HCT116 (cell line): Measurements from ENCODE around the gene RPTOR. TPM values are rescaled to one million over a fixed set of nuclear protein-coding genes. Genes with fewer than 3 reads are reported as not detected.

Source experiments
- ATAC-seq: fragments of 200-7000 bp; cut with Tn5 transposase; 2 replicates; pipeline ENCODE4 v1.9.1; 2020; ENCODE audit warnings: mild to moderate bottlenecking, moderate library complexity
- BruUV-seq: library from RNA; stranded (reverse); fragments of 400-500 nt; replicated peaks from 2 replicates; lab custom pipeline; 2021; lab: Mats Ljungman, UMichigan
- CTCF ChIA-PET: fragments of 300-600 bp; sonication (Branson Sonifier 250); formaldehyde crosslinking; loops from one replicate; lab custom pipeline; 2021; ENCODE audit warnings: antibody characterized with exemption; lab: Charles Lee
- POLR2A ChIA-PET: fragments of 300-600, 350-600 bp; sonication (Branson Sonifier 250); formaldehyde crosslinking; loops from one replicate; lab custom pipeline; 2021; ENCODE audit warnings: antibody characterized with exemption; lab: Charles Lee
- RAD21 ChIA-PET, 2 experiments: fragments of 300-600 bp; sonication (Branson Sonifier 250); formaldehyde crosslinking; loops; one replicate each; lab custom pipeline; 2023; ENCODE audit warnings: low total read pairs in 2 of 2; ENCODE audit not compliant: uncharacterized antibody in 2 of 2, unreplicated experiment in 2 of 2, low non-redundant PET in 1 of 2; lab: Charles Lee
- DNase-seq: peaks from one replicate; pipeline ENCODE4 v3.0.0-alpha.2; 2010; ENCODE audit warnings: low read depth, low spot score
- H2AFZ ChIP-seq: fragments of 200-600 bp; shearing (Covaris generic), sonication (generic); 2 replicates; pipeline ENCODE4 v1.6.1; 2017; ENCODE audit warnings: low read depth, mixed run types, mixed read lengths, antibody characterized with exemption, low read length; ENCODE audit not compliant: poor library complexity, severe bottlenecking
- H3K27ac ChIP-seq: 2 replicates; pipeline ENCODE4 v1.5.1; 2012; ENCODE audit warnings: low read depth, low read length
- H3K27me3 ChIP-seq: fragments of 200-600 bp; sonication (generic); 2 replicates; pipeline ENCODE4 v1.6.1; 2016; ENCODE audit warnings: mixed run types, low read length, mixed read lengths; ENCODE audit not compliant: insufficient read depth
- H3K36me3 ChIP-seq, 2 experiments: fragments of 200-500 bp in 1 of 2; fragments of 200-600 bp in 1 of 2; sonication (Bioruptor generic) in 1 of 2; sonication (generic) in 1 of 2; 2 replicates each; pipeline versions ENCODE4 v1.5.1 to v1.6.1; 2014 to 2016; ENCODE audit warnings: low read length in 2 of 2, inconsistent platforms in 1 of 2, mixed read lengths in 1 of 2, mixed run types in 1 of 2; ENCODE audit not compliant: insufficient read depth in 2 of 2, control insufficient read depth in 1 of 2
- H3K4me1 ChIP-seq, 2 experiments: fragments of 200-600 bp in 1 of 2; sonication (generic) in 1 of 2; 2 replicates each; pipeline versions ENCODE4 v1.5.1 to v1.6.1; 2012 to 2017; ENCODE audit warnings: low read length in 2 of 2, inconsistent platforms in 1 of 2, mild to moderate bottlenecking in 1 of 2, mixed read lengths in 1 of 2, mixed run types in 1 of 2, moderate library complexity in 1 of 2; ENCODE audit not compliant: insufficient read depth in 2 of 2, control insufficient read depth in 1 of 2
- H3K4me2 ChIP-seq: fragments of 200-600 bp; sonication (generic); 2 replicates; pipeline ENCODE4 v1.6.1; 2017; ENCODE audit warnings: mixed run types, low read length, mixed read lengths
- H3K4me3 ChIP-seq, 2 experiments: fragments of 200-600 bp in 1 of 2; sonication (generic) in 1 of 2; replicated peaks in 1 of 2; 2 replicates each; pipeline ENCODE4 v1.5.1; 2011 to 2016; ENCODE audit warnings: low read length in 2 of 2, control low read depth in 1 of 2, low read depth in 1 of 2, mild to moderate bottlenecking in 1 of 2, mixed read lengths in 1 of 2, mixed run types in 1 of 2
- H3K79me2 ChIP-seq: fragments of 200-600 bp; sonication (generic); 2 replicates; pipeline ENCODE4 v1.6.1; 2017; ENCODE audit warnings: mild to moderate bottlenecking, mixed run types, low read length, moderate library complexity, mixed read lengths; ENCODE audit not compliant: insufficient read depth
- H3K9ac ChIP-seq: fragments of 200-600 bp; sonication (generic); 2 replicates; pipeline ENCODE4 v1.6.1; 2016; ENCODE audit warnings: low read length, mixed read lengths
- H3K9me2 ChIP-seq: fragments of 200-600 bp; sonication (generic), shearing (Covaris generic); 2 replicates; pipeline ENCODE4 v1.6.1; 2017; ENCODE audit warnings: mixed run types, mild to moderate bottlenecking, moderate library complexity; ENCODE audit not compliant: insufficient read depth
- H3K9me3 ChIP-seq, 2 experiments: fragments of 200-500 bp in 1 of 2; fragments of 200-600 bp in 1 of 2; sonication (Bioruptor generic) in 1 of 2; sonication (generic) in 1 of 2; 2 replicates each; pipeline ENCODE4 v1.6.1; 2014 to 2017; ENCODE audit warnings: low read length in 2 of 2, mixed read lengths in 2 of 2, inconsistent platforms in 1 of 2, low read depth in 1 of 2, mild to moderate bottlenecking in 1 of 2, mixed run types in 1 of 2, moderate library complexity in 1 of 2; ENCODE audit not compliant: control insufficient read depth in 1 of 2, insufficient read depth in 1 of 2
- H4K20me1 ChIP-seq: fragments of 200-600 bp; sonication (generic), shearing (Covaris generic); 2 replicates; pipeline ENCODE4 v1.6.1; 2017; ENCODE audit warnings: mixed run types, mild to moderate bottlenecking, moderate library complexity; ENCODE audit not compliant: insufficient read depth
- CBX3 ChIP-seq: IDR thresholded peaks from 2 replicates; pipeline ENCODE4 v1.6.1; 2012; ENCODE audit warnings: low read depth
- CEBPB ChIP-seq: IDR thresholded peaks from 2 replicates; pipeline ENCODE4 v1.6.1; 2012; ENCODE audit warnings: low read depth
- EGR1 ChIP-seq: IDR thresholded peaks from 2 replicates; pipeline ENCODE4 v1.6.1; 2012; ENCODE audit warnings: low read depth
- FOSL1 ChIP-seq: IDR thresholded peaks from 2 replicates; pipeline ENCODE4 v1.6.1; 2012; ENCODE audit warnings: low read depth
- POLR2A ChIP-seq: IDR thresholded peaks from 2 replicates; pipeline ENCODE4 v1.7.0; 2011; ENCODE audit warnings: borderline replicate concordance; ENCODE audit not compliant: insufficient read depth, insufficient read length; ENCODE audit errors: extremely low read depth
- POLR2AphosphoS5 ChIP-seq: IDR thresholded peaks from 2 replicates; pipeline ENCODE4 v1.6.1; 2011; ENCODE audit warnings: mild to moderate bottlenecking, low read depth, low read length, moderate library complexity
- SRF ChIP-seq: IDR thresholded peaks from 2 replicates; pipeline ENCODE4 v1.6.1; 2012; ENCODE audit warnings: low read depth
- ZFX ChIP-seq: fragments of 450-650 bp; IDR thresholded peaks from 2 replicates; pipeline ENCODE4 v1.6.1; 2017
- ZNF274 ChIP-seq: fragments of 200-500 bp; sonication (Bioruptor generic); IDR thresholded peaks from 2 replicates; pipeline ENCODE4 v1.6.1; 2014; ENCODE audit warnings: mild to moderate bottlenecking, low read depth, low read length, inconsistent platforms
- intact Hi-C: fragments of 100-400 bp; cut with micrococcal nuclease; formaldehyde crosslinking; loops from 2 replicates; pipeline ENCODE4 v1.10.0; 2022
- total RNA-seq: library from RNA; stranded (reverse); gene quantifications from one replicate; pipeline ENCODE4 v1.2.1, GENCODE V29; 2021; ENCODE audit not compliant: unreplicated experiment
- TF ChIP-seq, protein P1 (sequence below), 3 experiments: fragments of 200-600 bp in 1 of 3; sonication (generic) in 1 of 3; IDR thresholded peaks in 2 of 3; conservative IDR thresholded peaks in 1 of 3; 2 replicates each; pipeline ENCODE4 v1.5.1; 2012 to 2017; ENCODE audit warnings: low read depth in 2 of 3, low read length in 2 of 3, antibody characterized with exemption in 1 of 3, borderline replicate concordance in 1 of 3, control low read depth in 1 of 3, mild to moderate bottlenecking in 1 of 3, mixed read lengths in 1 of 3, mixed run types in 1 of 3, moderate library complexity in 1 of 3; ENCODE audit not compliant: insufficient read depth in 1 of 3
- TF ChIP-seq, protein P2 (sequence below): IDR thresholded peaks from 2 replicates; pipeline ENCODE4 v1.6.1; 2011; ENCODE audit warnings: mild to moderate bottlenecking, low read length, moderate library complexity; ENCODE audit not compliant: insufficient replicate concordance; ENCODE audit errors: extremely low read depth
- TF ChIP-seq, protein P3 (sequence below): IDR thresholded peaks from 2 replicates; pipeline ENCODE4 v1.6.1; 2012
- TF ChIP-seq, protein P4 (sequence below): IDR thresholded peaks from 2 replicates; pipeline ENCODE4 v1.6.1; 2012; ENCODE audit warnings: low read depth
- TF ChIP-seq, protein P5 (sequence below): IDR thresholded peaks from 2 replicates; pipeline ENCODE4 v1.6.1; 2012

Gene RPTOR
- total RNA-seq, 1 experiment from 2014 or later, result 69.5 TPM

DNA sequence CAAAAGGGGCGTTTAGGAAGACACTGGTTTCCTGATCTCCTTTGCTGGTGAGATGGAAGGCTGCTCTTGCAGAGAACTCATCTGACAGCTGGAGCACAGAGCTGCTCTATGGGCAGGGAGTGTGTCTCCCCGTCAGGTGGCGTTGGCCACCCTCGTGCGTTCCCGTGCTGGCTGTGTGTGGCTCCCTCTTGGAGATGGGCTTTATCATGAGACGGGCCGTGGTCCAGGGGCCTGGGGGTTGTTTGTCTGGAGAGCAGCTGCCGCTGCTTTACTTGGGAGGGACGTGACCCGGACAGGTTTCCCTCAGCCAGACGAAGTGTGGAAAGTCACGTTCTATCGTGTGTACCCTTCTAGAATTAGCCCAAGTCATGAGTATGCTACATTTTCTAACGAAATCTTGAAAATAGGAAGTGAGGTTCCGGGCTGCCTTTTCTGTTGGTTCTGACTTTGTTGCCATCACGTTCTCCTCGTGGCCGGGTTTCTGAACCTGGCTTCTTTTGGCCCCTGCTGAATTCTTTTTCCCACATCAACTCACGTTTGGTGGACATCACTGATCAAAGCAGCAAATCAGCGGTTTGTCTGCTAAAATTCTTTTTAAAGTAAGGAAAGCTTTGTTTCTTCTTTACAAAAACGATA, 341.4 kb downstream of the RPTOR start:
- H3K79me2 ChIP-seq, result no peaks in the 10 kb centered on the region
- intact Hi-C loops, result no loop called here
- H3K36me3 ChIP-seq, result peaks cover 3 to 16% of the 10 kb centered on the region in 2 experiments; a peak in 2 of 4 replicates
- no peak overlapping the region for H3K9ac ChIP-seq
- no peak overlapping the region for H2AFZ ChIP-seq
- no peak overlapping the region for H3K4me2 ChIP-seq
- ChIA-PET POLR2A (no interaction called here), RAD21 (no interaction called here), CTCF (no interaction called here)
- H4K20me1 ChIP-seq, result no peaks in the 10 kb centered on the region
- BruUV-seq, result no TSS peak
- no peaks in the 10 kb centered on the region for H3K9me2 ChIP-seq
- no peaks in the 10 kb centered on the region for H3K9me3 ChIP-seq
- H3K27ac ChIP-seq, result no peak overlapping the region
- no peak overlapping the region for H3K4me3 ChIP-seq
- peaks cover 13 to 22% of the 10 kb centered on the region in 2 experiments for H3K4me1 ChIP-seq
- no peak for ATAC-seq
- H3K27me3 ChIP-seq, result no peaks in the 10 kb centered on the region
- no peak for DNase-seq
- no peak for TF ChIP-seq FOSL1
- TF ChIP-seq CBX3, result no peak
- TF ChIP-seq, protein P1, sequence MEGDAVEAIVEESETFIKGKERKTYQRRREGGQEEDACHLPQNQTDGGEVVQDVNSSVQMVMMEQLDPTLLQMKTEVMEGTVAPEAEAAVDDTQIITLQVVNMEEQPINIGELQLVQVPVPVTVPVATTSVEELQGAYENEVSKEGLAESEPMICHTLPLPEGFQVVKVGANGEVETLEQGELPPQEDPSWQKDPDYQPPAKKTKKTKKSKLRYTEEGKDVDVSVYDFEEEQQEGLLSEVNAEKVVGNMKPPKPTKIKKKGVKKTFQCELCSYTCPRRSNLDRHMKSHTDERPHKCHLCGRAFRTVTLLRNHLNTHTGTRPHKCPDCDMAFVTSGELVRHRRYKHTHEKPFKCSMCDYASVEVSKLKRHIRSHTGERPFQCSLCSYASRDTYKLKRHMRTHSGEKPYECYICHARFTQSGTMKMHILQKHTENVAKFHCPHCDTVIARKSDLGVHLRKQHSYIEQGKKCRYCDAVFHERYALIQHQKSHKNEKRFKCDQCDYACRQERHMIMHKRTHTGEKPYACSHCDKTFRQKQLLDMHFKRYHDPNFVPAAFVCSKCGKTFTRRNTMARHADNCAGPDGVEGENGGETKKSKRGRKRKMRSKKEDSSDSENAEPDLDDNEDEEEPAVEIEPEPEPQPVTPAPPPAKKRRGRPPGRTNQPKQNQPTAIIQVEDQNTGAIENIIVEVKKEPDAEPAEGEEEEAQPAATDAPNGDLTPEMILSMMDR (IDR thresholded peaks at IDR 0.05 in 2 of 3, conservative IDR thresholded peaks at IDR 0.05 in 1 of 3; ENCODE audit: borderline replicate concordance in 1 of 3, insufficient read depth in 1 of 3, low read depth in 2 of 3, low read length in 2 of 3), result no peak
- TF ChIP-seq, protein P2, sequence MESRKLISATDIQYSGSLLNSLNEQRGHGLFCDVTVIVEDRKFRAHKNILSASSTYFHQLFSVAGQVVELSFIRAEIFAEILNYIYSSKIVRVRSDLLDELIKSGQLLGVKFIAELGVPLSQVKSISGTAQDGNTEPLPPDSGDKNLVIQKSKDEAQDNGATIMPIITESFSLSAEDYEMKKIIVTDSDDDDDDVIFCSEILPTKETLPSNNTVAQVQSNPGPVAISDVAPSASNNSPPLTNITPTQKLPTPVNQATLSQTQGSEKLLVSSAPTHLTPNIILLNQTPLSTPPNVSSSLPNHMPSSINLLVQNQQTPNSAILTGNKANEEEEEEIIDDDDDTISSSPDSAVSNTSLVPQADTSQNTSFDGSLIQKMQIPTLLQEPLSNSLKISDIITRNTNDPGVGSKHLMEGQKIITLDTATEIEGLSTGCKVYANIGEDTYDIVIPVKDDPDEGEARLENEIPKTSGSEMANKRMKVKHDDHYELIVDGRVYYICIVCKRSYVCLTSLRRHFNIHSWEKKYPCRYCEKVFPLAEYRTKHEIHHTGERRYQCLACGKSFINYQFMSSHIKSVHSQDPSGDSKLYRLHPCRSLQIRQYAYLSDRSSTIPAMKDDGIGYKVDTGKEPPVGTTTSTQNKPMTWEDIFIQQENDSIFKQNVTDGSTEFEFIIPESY, result no peak
- no peak for TF ChIP-seq ZNF274
- TF ChIP-seq, protein P3, sequence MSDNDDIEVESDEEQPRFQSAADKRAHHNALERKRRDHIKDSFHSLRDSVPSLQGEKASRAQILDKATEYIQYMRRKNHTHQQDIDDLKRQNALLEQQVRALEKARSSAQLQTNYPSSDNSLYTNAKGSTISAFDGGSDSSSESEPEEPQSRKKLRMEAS, result no peak
- TF ChIP-seq, protein P4, sequence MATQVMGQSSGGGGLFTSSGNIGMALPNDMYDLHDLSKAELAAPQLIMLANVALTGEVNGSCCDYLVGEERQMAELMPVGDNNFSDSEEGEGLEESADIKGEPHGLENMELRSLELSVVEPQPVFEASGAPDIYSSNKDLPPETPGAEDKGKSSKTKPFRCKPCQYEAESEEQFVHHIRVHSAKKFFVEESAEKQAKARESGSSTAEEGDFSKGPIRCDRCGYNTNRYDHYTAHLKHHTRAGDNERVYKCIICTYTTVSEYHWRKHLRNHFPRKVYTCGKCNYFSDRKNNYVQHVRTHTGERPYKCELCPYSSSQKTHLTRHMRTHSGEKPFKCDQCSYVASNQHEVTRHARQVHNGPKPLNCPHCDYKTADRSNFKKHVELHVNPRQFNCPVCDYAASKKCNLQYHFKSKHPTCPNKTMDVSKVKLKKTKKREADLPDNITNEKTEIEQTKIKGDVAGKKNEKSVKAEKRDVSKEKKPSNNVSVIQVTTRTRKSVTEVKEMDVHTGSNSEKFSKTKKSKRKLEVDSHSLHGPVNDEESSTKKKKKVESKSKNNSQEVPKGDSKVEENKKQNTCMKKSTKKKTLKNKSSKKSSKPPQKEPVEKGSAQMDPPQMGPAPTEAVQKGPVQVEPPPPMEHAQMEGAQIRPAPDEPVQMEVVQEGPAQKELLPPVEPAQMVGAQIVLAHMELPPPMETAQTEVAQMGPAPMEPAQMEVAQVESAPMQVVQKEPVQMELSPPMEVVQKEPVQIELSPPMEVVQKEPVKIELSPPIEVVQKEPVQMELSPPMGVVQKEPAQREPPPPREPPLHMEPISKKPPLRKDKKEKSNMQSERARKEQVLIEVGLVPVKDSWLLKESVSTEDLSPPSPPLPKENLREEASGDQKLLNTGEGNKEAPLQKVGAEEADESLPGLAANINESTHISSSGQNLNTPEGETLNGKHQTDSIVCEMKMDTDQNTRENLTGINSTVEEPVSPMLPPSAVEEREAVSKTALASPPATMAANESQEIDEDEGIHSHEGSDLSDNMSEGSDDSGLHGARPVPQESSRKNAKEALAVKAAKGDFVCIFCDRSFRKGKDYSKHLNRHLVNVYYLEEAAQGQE, result no peak
- TF ChIP-seq SRF, result no peak
- TF ChIP-seq POLR2A, result no peak
- no peak for TF ChIP-seq POLR2AphosphoS5
- TF ChIP-seq EGR1, result no peak
- TF ChIP-seq, protein P5, sequence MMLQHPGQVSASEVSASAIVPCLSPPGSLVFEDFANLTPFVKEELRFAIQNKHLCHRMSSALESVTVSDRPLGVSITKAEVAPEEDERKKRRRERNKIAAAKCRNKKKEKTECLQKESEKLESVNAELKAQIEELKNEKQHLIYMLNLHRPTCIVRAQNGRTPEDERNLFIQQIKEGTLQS, result no peak
- no peak for TF ChIP-seq CEBPB
- no peak for TF ChIP-seq ZFX
